SK-N-SH treated with all-trans-retinoic acid at 6 μM for 48 hours (cell line): ENCODE data around the gene DNAH11.

Experiments
- CSDC2 ChIP-seq: fragments of 250-450 bp; sonication (Bioruptor Pico); IDR thresholded peaks from 2 replicates; pipeline ENCODE4 v1.5.0; 2020; ENCODE audit warnings: mild to moderate bottlenecking, moderate library complexity
- SNAI2 ChIP-seq: fragments of 250-450 bp; sonication (Bioruptor Pico); IDR thresholded peaks from 2 replicates; pipeline ENCODE4 v1.5.0; 2020; ENCODE audit warnings: mild to moderate bottlenecking, moderate library complexity
- ZC3H10 ChIP-seq: fragments of 250-450 bp; sonication (Bioruptor Pico); IDR thresholded peaks from 2 replicates; pipeline ENCODE4 v1.5.1; 2021; ENCODE audit warnings: mild to moderate bottlenecking, moderate library complexity

DNA sequence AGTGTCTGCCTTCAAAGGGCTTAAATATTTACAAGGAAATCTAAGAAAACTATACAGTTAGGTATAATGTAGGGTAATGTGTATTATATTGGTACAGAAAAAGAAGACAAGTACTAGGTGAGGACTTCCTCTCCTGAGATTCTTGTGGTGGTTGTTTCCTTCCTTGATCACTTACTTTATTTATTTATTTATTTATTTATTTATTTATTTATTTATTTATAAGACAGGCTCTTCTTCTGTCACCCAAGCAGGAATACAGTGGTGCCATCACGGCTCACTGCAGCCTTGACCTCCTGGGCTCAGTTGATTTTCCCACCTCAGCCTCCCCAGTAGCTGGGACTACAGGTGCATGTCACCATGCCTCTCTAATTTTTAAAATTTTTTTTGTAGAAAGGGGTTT is 18.2 kb upstream of the DNAH11 start:
- TF ChIP-seq SNAI2 (no peak), ZC3H10 (CRISPR knock-in tag) (no peak), CSDC2 (CRISPR knock-in tag) (no peak)
